GM12878 (cell line): Measurements from ENCODE around the gene ST6GALNAC3. TPM values are rescaled to one million over a fixed set of nuclear protein-coding genes. Genes with fewer than 3 reads are reported as not detected.

Experiments used
- ATAC-seq: fragments of 200-7000 bp; cut with Tn5 transposase; 3 replicates; pipeline ENCODE4 v1.9.1; 2020; ENCODE audit warnings: mild to moderate bottlenecking, moderate library complexity
- BruUV-seq: library from RNA; stranded (reverse); fragments of 400-500 nt; replicated peaks from 2 replicates; lab custom pipeline; 2021; lab: Mats Ljungman, UMichigan
- CTCF ChIA-PET: fragments of 300-600 bp; sonication (Branson Sonifier 250); formaldehyde crosslinking; extraction: SDS; loops from one replicate; lab custom pipeline; 2021; ENCODE audit warnings: inconsistent platforms; lab: Yijun Ruan, JAX
- POLR2A ChIA-PET: fragments of 350-600 bp; formaldehyde crosslinking; extraction: SDS; loops from one replicate; lab custom pipeline; 2021; ENCODE audit warnings: inconsistent platforms; lab: Charles Lee
- RAD21 ChIA-PET: fragments of 300-600 bp; sonication (Branson Sonifier 250); formaldehyde crosslinking; loops from one replicate; lab custom pipeline; 2023; ENCODE audit warnings: antibody characterized with exemption; ENCODE audit not compliant: unreplicated experiment; lab: Charles Lee
- SMC1A ChIA-PET: fragments of 300-600 bp; sonication (Branson Sonifier 250); formaldehyde crosslinking; loops from one replicate; lab custom pipeline; 2023; ENCODE audit not compliant: unreplicated experiment, uncharacterized antibody; lab: Charles Lee
- DNase-seq: peaks from one replicate; pipeline ENCODE4 v3.0.0-alpha.2; 2011; ENCODE audit warnings: low read depth, low spot score
- FAIRE-seq: peaks from 3 replicates; lab custom pipeline; 2011; peaks lifted over from hg19 to GRCh38; lab: Jason Lieb, UNC
- H2AFZ ChIP-seq: 2 replicates; pipeline ENCODE4 v1.6.0; 2011; ENCODE audit warnings: low read depth, low read length, control low read depth; ENCODE audit not compliant: control insufficient read depth
- H3K27ac ChIP-seq: 2 replicates; pipeline ENCODE4 v1.5.1; 2011; ENCODE audit warnings: control low read depth; ENCODE audit not compliant: control insufficient read depth, insufficient read depth
- H3K27me3 ChIP-seq, 2 experiments: replicated peaks in 1 of 2; 2 replicates each; pipeline versions ENCODE4 v1.6.0 to v1.6.1; 2011; ENCODE audit warnings: low read length in 1 of 2; ENCODE audit not compliant: control insufficient read depth in 2 of 2, insufficient read depth in 2 of 2
- H3K36me3 ChIP-seq, 2 experiments: 2 replicates each; pipeline ENCODE4 v1.5.1; 2011; ENCODE audit warnings: low read length in 1 of 2; ENCODE audit not compliant: control insufficient read depth in 2 of 2, insufficient read depth in 2 of 2
- H3K4me1 ChIP-seq: 2 replicates; pipeline ENCODE4 v1.6.1; 2011; ENCODE audit warnings: mild to moderate bottlenecking, low read length, moderate library complexity, mixed read lengths; ENCODE audit not compliant: control insufficient read depth, insufficient read depth
- H3K4me2 ChIP-seq: 2 replicates; pipeline ENCODE4 v1.6.0; 2011; ENCODE audit warnings: control low read depth; ENCODE audit not compliant: control insufficient read depth, insufficient read depth
- H3K4me3 ChIP-seq: fragments of 200-600 bp; sonication (generic); 2 replicates; pipeline ENCODE4 v1.5.1; 2016
- H3K79me2 ChIP-seq: 2 replicates; pipeline ENCODE4 v1.6.0; 2011; ENCODE audit warnings: low read length; ENCODE audit not compliant: control insufficient read depth, insufficient read depth
- H3K9ac ChIP-seq: 2 replicates; pipeline ENCODE4 v1.8.0; 2011; ENCODE audit warnings: low read length, control low read depth, mixed read lengths; ENCODE audit not compliant: control insufficient read depth, insufficient read depth
- H3K9me3 ChIP-seq: replicated peaks from 3 replicates; pipeline ENCODE4 v1.5.1; 2011; ENCODE audit warnings: mild to moderate bottlenecking, low read length; ENCODE audit not compliant: control insufficient read depth, insufficient read depth
- H4K20me1 ChIP-seq: 2 replicates; pipeline ENCODE4 v1.6.0; 2011; ENCODE audit not compliant: control insufficient read depth, insufficient read depth
- DPF2 ChIP-seq: fragments of 450-650 bp; IDR thresholded peaks from 2 replicates; pipeline ENCODE4 v1.6.1; 2017; ENCODE audit warnings: mild to moderate bottlenecking
- HDAC2 ChIP-seq: fragments of 200-600 bp; sonication (generic); IDR thresholded peaks from 2 replicates; pipeline ENCODE4 v1.6.1; 2017
- IKZF2 ChIP-seq, 2 experiments: fragments of 450-650 bp; IDR thresholded peaks; 2 replicates each; pipeline ENCODE4 v1.6.1; 2017; ENCODE audit warnings: mild to moderate bottlenecking in 2 of 2, moderate library complexity in 2 of 2
- KLF5 ChIP-seq: fragments of 450-650 bp; IDR thresholded peaks from 2 replicates; pipeline ENCODE4 v1.6.1; 2014; ENCODE audit warnings: mild to moderate bottlenecking; ENCODE audit not compliant: partially characterized antibody
- MYB ChIP-seq: fragments of 150-350 bp; IDR thresholded peaks from 2 replicates; pipeline ENCODE4 v1.6.1; 2014; ENCODE audit warnings: mild to moderate bottlenecking, low read depth, low read length, borderline replicate concordance
- PBX3 ChIP-seq: IDR thresholded peaks from 2 replicates; pipeline ENCODE4 v1.6.1; 2011; ENCODE audit warnings: mild to moderate bottlenecking, low read depth, low read length, moderate library complexity; ENCODE audit not compliant: insufficient replicate concordance
- PRDM15 ChIP-seq: fragments of 450-650 bp; formaldehyde crosslinking; IDR thresholded peaks from 2 replicates; pipeline ENCODE4 v1.4.0; 2020; ENCODE audit warnings: mild to moderate bottlenecking, moderate library complexity
- RAD51 ChIP-seq: fragments of 450-650 bp; IDR thresholded peaks from 2 replicates; pipeline ENCODE4 v1.6.1; 2016; ENCODE audit warnings: moderate library complexity, mild to moderate bottlenecking, inconsistent platforms
- SMARCA5 ChIP-seq: fragments of 450-650 bp; IDR thresholded peaks from 2 replicates; pipeline ENCODE4 v1.6.1; 2017; ENCODE audit warnings: mild to moderate bottlenecking
- YBX1 ChIP-seq: fragments of 450-650 bp; IDR thresholded peaks from 2 replicates; pipeline ENCODE4 v1.6.1; 2016; ENCODE audit warnings: antibody characterized with exemption
- WGBS: methylation state at CpG from one replicate; pipeline ENCODE4 v1.1.6; 2016; ENCODE audit warnings: low lambda C conversion rate; ENCODE audit not compliant: insufficient replicate concordance, insufficient coverage; ENCODE audit errors: missing lambda C conversion rate; 5-methylcytosine and 5-hydroxymethylcytosine counted together
- in situ Hi-C: fragments of 300-500 bp; cut with MboI; formaldehyde crosslinking; loops from 9 replicates; pipeline ENCODE4 v1.14.3; 2018; ENCODE audit warnings: mixed read lengths
- intact Hi-C: fragments of 100-400 bp; cut with micrococcal nuclease; formaldehyde crosslinking; loops from one replicate; pipeline ENCODE4 v1.14.2; 2022; ENCODE audit not compliant: unreplicated experiment
- polyA plus RNA-seq, 11 experiments: library from polyadenylated mRNA; depleted of rRNA in 4 of 11; unstranded in 6 of 11; stranded (reverse) in 5 of 11; fragments of >200 nt; fragmentation: Nextera tagmentation in 4 of 11; fragmentation: Illumina TruSeq in 1 of 11; extraction: Ambion mirVana in 4 of 11; extraction: Trizol in 1 of 11; gene quantifications; 1 replicate in 1 of 11; 2 replicates in 10 of 11; pipeline versions ENCODE4 v1.2.1 to v1.2.3, GENCODE V29; 2011 to 2016; ENCODE audit warnings: inconsistent platforms in 2 of 11, missing spikeins in 2 of 11, low read depth in 1 of 11
- total RNA-seq, 4 experiments: library from RNA; depleted of rRNA in 3 of 4; stranded (reverse); fragments of >200 nt in 3 of 4; fragmentation: Illumina TruSeq in 1 of 4; extraction: Trizol in 1 of 4; gene quantifications; 2 replicates each; pipeline versions ENCODE4 v1.2.1 to v1.2.3, GENCODE V29; 2013 to 2021
- TF ChIP-seq, protein P1 (sequence below): IDR thresholded peaks from 2 replicates; pipeline ENCODE4 v1.6.1; 2011; ENCODE audit warnings: borderline replicate concordance, low read depth, mild to moderate bottlenecking, moderate library complexity, mixed read lengths, low read length; ENCODE audit not compliant: insufficient read depth; ENCODE audit errors: extremely low read length
- TF ChIP-seq, protein P2 (sequence below): fragments of 450-650 bp; IDR thresholded peaks from 2 replicates; pipeline ENCODE4 v1.6.1; 2017; ENCODE audit warnings: antibody characterized with exemption, mild to moderate bottlenecking, moderate library complexity

Gene ST6GALNAC3
- total and polyA plus RNA-seq, 10 of the 15 experiments (the other 5 are each of a cell fraction or from before 2014, with no cell fraction given) = 0.04 to 0.68 (median 0.18) TPM; not detected in 3

DNA sequence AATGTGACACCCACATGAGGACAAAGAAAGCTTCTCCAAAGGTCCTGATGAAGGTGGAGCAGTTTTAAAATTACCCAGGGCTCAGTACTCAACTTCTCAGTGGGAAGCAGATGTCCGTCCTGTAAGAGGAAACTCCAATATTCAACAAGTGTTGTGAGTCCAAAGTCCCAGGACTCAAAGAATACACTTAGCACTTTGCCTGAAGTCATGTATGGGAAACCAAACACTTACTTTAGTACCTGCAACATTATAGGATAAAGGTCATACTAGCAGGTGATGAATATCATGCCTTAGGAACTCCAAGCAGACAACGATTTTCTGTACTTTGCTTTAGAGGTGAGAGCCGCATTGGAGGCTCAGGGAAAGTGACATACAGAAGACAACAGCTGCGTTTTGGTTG is 37.2 kb upstream of the ST6GALNAC3 start:
- WGBS = 8% methylated on average over 4 of the region's 4 CpGs
- POLR2A ChIA-PET = no interaction called here
- in situ Hi-C loops = no loop called here

More for the DNA sequence above, 37.2 kb upstream of the ST6GALNAC3 start:
- ChIA-PET RAD21 (no interaction called here), SMC1A (interaction anchor here (1.0 kb wide), 1 partner anchor 124 kb away, joined by 3 read pairs; no protein-coding TSS in a partner anchor), CTCF (no interaction called here)
- H2AFZ ChIP-seq = no peak overlapping the region
- no peak for TF ChIP-seq YBX1
- TF ChIP-seq RAD51 = no peak
- TF ChIP-seq SMARCA5 = no peak
- TF ChIP-seq, protein P1, sequence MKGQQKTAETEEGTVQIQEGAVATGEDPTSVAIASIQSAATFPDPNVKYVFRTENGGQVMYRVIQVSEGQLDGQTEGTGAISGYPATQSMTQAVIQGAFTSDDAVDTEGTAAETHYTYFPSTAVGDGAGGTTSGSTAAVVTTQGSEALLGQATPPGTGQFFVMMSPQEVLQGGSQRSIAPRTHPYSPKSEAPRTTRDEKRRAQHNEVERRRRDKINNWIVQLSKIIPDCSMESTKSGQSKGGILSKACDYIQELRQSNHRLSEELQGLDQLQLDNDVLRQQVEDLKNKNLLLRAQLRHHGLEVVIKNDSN = no peak
- no peak for TF ChIP-seq HDAC2
- no peak for TF ChIP-seq DPF2
- TF ChIP-seq PRDM15 (CRISPR knock-in tag) = no peak
- TF ChIP-seq PBX3 = no peak
- TF ChIP-seq, protein P2, sequence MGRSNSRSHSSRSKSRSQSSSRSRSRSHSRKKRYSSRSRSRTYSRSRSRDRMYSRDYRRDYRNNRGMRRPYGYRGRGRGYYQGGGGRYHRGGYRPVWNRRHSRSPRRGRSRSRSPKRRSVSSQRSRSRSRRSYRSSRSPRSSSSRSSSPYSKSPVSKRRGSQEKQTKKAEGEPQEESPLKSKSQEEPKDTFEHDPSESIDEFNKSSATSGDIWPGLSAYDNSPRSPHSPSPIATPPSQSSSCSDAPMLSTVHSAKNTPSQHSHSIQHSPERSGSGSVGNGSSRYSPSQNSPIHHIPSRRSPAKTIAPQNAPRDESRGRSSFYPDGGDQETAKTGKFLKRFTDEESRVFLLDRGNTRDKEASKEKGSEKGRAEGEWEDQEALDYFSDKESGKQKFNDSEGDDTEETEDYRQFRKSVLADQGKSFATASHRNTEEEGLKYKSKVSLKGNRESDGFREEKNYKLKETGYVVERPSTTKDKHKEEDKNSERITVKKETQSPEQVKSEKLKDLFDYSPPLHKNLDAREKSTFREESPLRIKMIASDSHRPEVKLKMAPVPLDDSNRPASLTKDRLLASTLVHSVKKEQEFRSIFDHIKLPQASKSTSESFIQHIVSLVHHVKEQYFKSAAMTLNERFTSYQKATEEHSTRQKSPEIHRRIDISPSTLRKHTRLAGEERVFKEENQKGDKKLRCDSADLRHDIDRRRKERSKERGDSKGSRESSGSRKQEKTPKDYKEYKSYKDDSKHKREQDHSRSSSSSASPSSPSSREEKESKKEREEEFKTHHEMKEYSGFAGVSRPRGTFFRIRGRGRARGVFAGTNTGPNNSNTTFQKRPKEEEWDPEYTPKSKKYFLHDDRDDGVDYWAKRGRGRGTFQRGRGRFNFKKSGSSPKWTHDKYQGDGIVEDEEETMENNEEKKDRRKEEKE = no peak
- TF ChIP-seq IKZF2 (IDR thresholded peaks at IDR 0.05) = no peak
- no peak for TF ChIP-seq KLF5
- TF ChIP-seq MYB = no peak
- intact Hi-C loops = loop anchor here (5.0 kb wide), 1 partner anchor 130 kb away; no protein-coding TSS in a partner anchor
- H3K9me3 ChIP-seq = no peaks in the 10 kb centered on the region
- no peak overlapping the region for H3K4me3 ChIP-seq
- no peak overlapping the region for H3K9ac ChIP-seq
- H3K4me1 ChIP-seq = no peaks in the 10 kb centered on the region
- ATAC-seq (no peak), DNase-seq (no peak), FAIRE-seq (no peak)
- BruUV-seq = no TSS peak
- no peak overlapping the region for H3K27ac ChIP-seq
- H3K27me3 ChIP-seq = no peaks in the 10 kb centered on the region; a peak in 1 of 4 replicates
- no peak overlapping the region for H3K4me2 ChIP-seq
- H3K36me3 ChIP-seq = no peaks in the 10 kb centered on the region
- no peaks in the 10 kb centered on the region for H3K79me2 ChIP-seq
- no peaks in the 10 kb centered on the region for H4K20me1 ChIP-seq
